Immature natural killer cell (primary cell): ENCODE data around the gene KIAA1671. TPM values are rescaled to one million over a fixed set of nuclear protein-coding genes. Genes with fewer than 3 reads are reported as not detected.

Experiments
- DNase-seq, 3 donors: peaks; one replicate each; pipeline ENCODE4 v3.0.0; 2022; ENCODE audit warnings: mixed read lengths in 1 of 3
- H3K27ac Mint-ChIP-seq, 6 donors: one replicate each; pipeline ENCODE4 v1.8.0; 2020; ENCODE audit warnings: mixed read lengths in 6 of 6, mild to moderate bottlenecking in 5 of 6, inconsistent platforms in 4 of 6, moderate library complexity in 3 of 6
- H3K27me3 Mint-ChIP-seq, 3 donors: one replicate each; pipeline ENCODE4 v1.8.0; 2020 to 2021; ENCODE audit warnings: low read depth in 3 of 3, mild to moderate bottlenecking in 3 of 3, mixed read lengths in 3 of 3, moderate library complexity in 3 of 3, inconsistent platforms in 1 of 3
- H3K36me3 Mint-ChIP-seq, 3 donors: one replicate each; pipeline ENCODE4 v1.8.0; 2020; ENCODE audit warnings: mixed read lengths in 3 of 3, inconsistent platforms in 2 of 3, mild to moderate bottlenecking in 2 of 3
- H3K4me1 Mint-ChIP-seq, 2 donors: one replicate each; pipeline ENCODE4 v1.8.0; 2020; ENCODE audit warnings: inconsistent platforms in 2 of 2, mild to moderate bottlenecking in 2 of 2, mixed read lengths in 2 of 2, moderate library complexity in 1 of 2
- H3K4me3 Mint-ChIP-seq, 5 donors: one replicate each; pipeline ENCODE4 v1.8.0; 2020; ENCODE audit warnings: mild to moderate bottlenecking in 5 of 5, mixed read lengths in 5 of 5, inconsistent platforms in 3 of 5, moderate library complexity in 3 of 5
- H3K9me3 Mint-ChIP-seq, 6 donors: one replicate each; pipeline ENCODE4 v1.8.0; 2020; ENCODE audit warnings: mild to moderate bottlenecking in 6 of 6, mixed read lengths in 6 of 6, inconsistent platforms in 4 of 6, moderate library complexity in 3 of 6
- polyA plus RNA-seq, 3 donors: library from polyadenylated mRNA; unstranded; fragments of 300-500 nt; fragmentation: Illumina TruSeq; gene quantifications; one replicate each; pipeline ENCODE4 v1.2.3, GENCODE V29; 2021

Gene KIAA1671
- polyA plus RNA-seq, 3 donors from 2014 or later = 0.43 to 3.0 (median 2.5) TPM

DNA sequence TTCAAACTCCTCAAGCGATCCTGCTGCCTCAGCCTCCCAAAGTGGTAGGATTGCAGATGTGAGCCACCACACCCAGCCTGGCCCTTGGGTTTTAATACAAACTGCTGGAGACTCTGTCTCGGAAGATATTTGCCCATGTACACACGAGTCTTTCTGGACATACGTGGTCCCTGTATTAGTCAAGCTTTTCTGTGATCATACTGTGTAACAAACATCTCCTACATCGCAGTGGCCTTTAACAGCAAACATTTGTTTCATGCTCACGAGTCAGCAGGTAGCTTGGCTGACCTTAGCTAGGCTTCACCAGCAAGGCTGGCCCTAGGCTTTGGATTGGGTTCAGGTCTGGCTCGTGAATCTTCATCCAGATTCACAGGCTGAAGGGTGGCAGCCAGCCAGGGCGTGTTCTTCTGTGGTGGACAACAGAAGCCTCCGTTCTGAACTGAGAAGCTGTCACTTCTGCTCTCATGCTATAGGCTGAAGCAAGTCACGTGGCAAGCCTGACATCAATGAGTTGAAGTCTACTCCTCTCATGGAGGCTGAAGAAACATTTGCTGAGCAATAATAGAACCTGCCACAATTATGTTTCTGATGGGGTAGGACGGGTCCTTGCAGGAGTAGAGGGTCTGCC lies 8.8 kb downstream of the KIAA1671 start:
- H3K4me1 Mint-ChIP-seq = peaks cover 16 to 19% of the 10 kb centered on the region in 2 donors
- no peaks in the 10 kb centered on the region for H3K9me3 Mint-ChIP-seq
- no peaks in the 10 kb centered on the region for H3K36me3 Mint-ChIP-seq
- no peak for DNase-seq
- peaks cover 0 to 13% (median 4%) of the 10 kb centered on the region in 3 donors for H3K27me3 Mint-ChIP-seq
- no peak overlapping the region for H3K4me3 Mint-ChIP-seq
- H3K27ac Mint-ChIP-seq = no peak overlapping the region

DNA sequence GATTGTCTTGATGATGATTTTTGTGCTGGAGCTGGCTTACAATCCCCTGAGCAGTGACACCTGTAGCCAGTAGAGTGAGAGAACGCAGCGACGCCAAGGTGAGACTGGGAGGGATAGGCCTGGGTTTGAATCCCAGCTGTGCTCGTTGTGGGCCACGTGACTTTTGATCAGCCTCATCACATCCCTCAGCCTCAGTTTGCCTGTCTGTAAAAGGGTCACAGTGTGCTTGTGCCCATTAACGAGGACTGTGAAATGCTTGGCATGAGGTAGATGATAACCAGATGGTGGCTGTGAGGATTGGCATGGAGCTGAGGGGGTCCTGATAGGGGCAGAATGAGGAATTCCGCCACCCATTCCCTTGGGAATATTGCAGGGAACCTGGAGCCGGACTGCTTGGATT lies 9.6 kb downstream of the KIAA1671 start:
- H3K9me3 Mint-ChIP-seq = no peaks in the 10 kb centered on the region
- no peak overlapping the region for H3K27ac Mint-ChIP-seq
- H3K4me3 Mint-ChIP-seq = no peak overlapping the region
- DNase-seq = no peak
- H3K27me3 Mint-ChIP-seq = peaks cover 0 to 10% (median 4%) of the 10 kb centered on the region in 3 donors
- H3K36me3 Mint-ChIP-seq = no peaks in the 10 kb centered on the region
- peaks cover 16 to 19% of the 10 kb centered on the region in 2 donors for H3K4me1 Mint-ChIP-seq

GRCh38 chr22:24962835-24963234 lies 10.3 kb downstream of the KIAA1671 start:
- DNase-seq = no peak
- H3K4me1 Mint-ChIP-seq = peaks cover 16 to 19% of the 10 kb centered on the region in 2 donors
- peaks cover 0 to 10% (median 4%) of the 10 kb centered on the region in 3 donors for H3K27me3 Mint-ChIP-seq
- H3K4me3 Mint-ChIP-seq = no peak overlapping the region
- H3K9me3 Mint-ChIP-seq = no peaks in the 10 kb centered on the region
- H3K36me3 Mint-ChIP-seq = no peaks in the 10 kb centered on the region
- H3K27ac Mint-ChIP-seq = peak overlapping the region in 1 of 6 donors; percentile 12

DNA sequence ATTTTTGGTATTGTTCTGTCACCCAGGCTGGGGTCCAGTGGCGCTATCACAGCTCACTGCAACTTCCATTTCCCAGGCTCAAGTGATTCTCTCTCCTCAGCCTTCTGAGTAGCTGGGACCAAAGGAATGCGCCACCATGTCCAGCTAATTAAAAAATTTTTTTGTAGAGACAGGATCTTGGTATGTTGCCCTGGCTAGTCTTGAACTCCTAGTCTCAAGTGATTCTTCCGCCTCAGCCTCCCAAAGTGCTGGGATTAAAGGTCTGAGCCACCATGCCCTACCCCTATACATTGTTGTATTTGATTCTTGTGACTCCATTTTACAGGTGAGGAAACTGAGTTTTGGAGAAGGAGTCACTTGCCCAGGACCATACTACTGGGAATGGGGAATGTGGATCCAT lies 11.9 kb downstream of the KIAA1671 start:
- Mint-ChIP-seq H3K4me3 (no peak overlapping the region), H3K36me3 (no peaks in the 10 kb centered on the region), H3K4me1 (peaks cover 16 to 19% of the 10 kb centered on the region in 2 donors), H3K27me3 (peaks cover 0 to 7% (median 4%) of the 10 kb centered on the region in 3 donors), H3K9me3 (no peaks in the 10 kb centered on the region), H3K27ac (no peak overlapping the region)
- no peak for DNase-seq

DNA sequence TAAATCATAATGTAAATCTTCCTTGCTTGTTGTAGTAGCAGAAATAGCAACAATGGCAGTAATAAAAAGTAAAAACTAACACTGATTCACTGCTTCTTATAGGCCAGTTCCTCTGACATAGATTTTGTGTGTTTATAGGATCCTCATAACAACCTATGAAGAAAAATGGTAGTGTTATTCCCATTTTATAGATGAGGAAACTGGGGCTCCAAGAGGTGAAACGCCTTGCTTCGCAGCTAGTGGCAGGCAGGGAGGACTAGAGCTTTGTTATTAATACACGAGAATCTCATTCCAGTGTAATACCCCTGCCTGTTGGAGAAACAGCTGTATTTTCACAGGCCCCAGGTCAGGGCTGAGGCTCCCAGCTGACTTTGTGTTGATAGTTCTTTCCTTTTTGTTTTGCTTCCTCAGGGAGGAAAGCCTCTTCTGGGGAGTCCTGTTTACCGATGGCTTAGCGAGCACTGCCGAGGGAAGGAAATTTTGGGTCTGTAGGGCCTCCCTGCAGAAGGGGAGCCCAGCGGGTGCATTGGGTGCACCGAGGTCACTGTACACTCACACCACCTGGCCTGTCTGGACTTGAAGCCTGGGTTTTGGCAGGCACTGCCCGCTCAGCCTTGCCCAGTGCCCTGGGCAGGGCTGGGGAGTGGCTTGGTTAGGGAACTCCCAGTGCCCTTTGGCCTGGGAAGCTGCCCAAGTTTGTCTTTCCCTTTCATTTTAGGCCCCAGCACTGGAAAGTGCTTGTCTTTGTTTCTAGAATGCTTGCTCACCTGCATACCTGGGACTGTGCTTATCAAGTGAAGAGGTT lies 13.5 kb downstream of the KIAA1671 start:
- no peak for DNase-seq
- Mint-ChIP-seq H3K4me1 (peaks cover 12 to 19% of the 10 kb centered on the region in 2 donors), H3K4me3 (no peak overlapping the region), H3K36me3 (no peaks in the 10 kb centered on the region), H3K27me3 (peaks cover 0 to 4% (median 4%) of the 10 kb centered on the region in 3 donors), H3K27ac (no peak overlapping the region), H3K9me3 (no peaks in the 10 kb centered on the region)

DNA sequence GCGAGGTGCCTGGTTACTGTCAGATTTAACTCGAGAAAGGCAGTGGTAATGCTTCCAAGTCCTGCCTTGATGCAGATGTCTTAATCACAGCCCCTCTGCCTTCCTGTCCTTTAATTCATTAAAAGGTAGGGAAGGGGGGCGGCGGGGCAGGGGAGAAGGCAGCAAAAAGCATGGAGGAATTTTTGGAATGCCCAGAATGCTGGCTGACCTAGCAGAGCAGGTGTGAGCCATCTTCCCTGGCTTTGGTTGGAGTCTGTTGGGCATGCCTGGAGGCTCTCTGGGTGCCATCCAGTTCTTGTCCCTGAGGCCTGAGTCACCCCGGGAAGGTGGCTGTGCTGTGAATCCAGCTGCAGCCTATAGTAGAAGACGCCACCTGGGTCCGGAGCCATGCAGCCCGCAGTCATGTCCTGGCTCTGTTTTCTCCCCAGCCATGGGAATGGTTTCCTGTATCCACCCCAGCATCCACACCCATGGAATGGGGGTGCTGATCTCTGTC lies 15.6 kb downstream of the KIAA1671 start:
- Mint-ChIP-seq H3K4me1 (peaks cover 5 to 6% of the 10 kb centered on the region in 2 donors), H3K4me3 (no peak overlapping the region), H3K36me3 (no peaks in the 10 kb centered on the region), H3K27ac (no peak overlapping the region), H3K27me3 (peaks cover 0 to 4% (median 2%) of the 10 kb centered on the region in 3 donors), H3K9me3 (no peaks in the 10 kb centered on the region)
- DNase-seq = no peak

GRCh38 chr22:24969560-24970301 lies 17.2 kb downstream of the KIAA1671 start:
- Mint-ChIP-seq H3K36me3 (no peaks in the 10 kb centered on the region), H3K9me3 (no peaks in the 10 kb centered on the region), H3K27ac (no peak overlapping the region), H3K4me3 (no peak overlapping the region), H3K4me1 (no peaks in the 10 kb centered on the region), H3K27me3 (peaks cover 0 to 2% (median under 1%) of the 10 kb centered on the region in 3 donors)
- DNase-seq = no peak

- no peak for DNase-seq
- Mint-ChIP-seq H3K9me3 (no peaks in the 10 kb centered on the region), H3K27ac (no peak overlapping the region), H3K4me1 (no peaks in the 10 kb centered on the region), H3K36me3 (no peaks in the 10 kb centered on the region), H3K4me3 (no peak overlapping the region), H3K27me3 (peaks cover 0 to 2% (median 0%) of the 10 kb centered on the region in 3 donors)
Observed at GRCh38 chr22:24972369-24972768, 19.9 kb downstream of the KIAA1671 start.

DNA sequence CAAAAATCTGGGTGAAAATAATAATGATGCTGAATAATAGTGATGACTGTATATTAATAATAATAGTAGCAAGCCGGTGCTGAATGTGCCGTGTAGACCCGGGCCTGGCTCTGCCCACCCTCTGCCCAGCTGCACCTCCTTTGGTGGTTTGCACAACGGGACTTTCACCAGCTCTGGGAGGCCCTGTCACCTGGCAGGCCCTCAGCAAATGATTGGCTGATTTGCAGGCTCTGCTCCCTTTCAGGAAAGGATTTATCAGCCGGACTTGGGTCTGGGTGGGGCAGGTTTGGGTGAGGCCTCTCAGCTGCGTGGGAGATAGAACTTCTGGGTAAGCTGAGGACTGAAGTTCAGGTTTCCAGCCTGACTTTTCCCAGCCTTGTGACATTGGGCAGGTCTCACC lies 21.4 kb downstream of the KIAA1671 start:
- H3K27ac Mint-ChIP-seq = no peak overlapping the region
- DNase-seq = no peak
- H3K4me1 Mint-ChIP-seq = no peaks in the 10 kb centered on the region
- H3K36me3 Mint-ChIP-seq = no peaks in the 10 kb centered on the region
- H3K9me3 Mint-ChIP-seq = no peaks in the 10 kb centered on the region
- no peak overlapping the region for H3K4me3 Mint-ChIP-seq
- H3K27me3 Mint-ChIP-seq = peaks cover 0 to 2% (median 0%) of the 10 kb centered on the region in 3 donors

- H3K9me3 Mint-ChIP-seq = no peaks in the 10 kb centered on the region
- H3K27ac Mint-ChIP-seq = no peak overlapping the region
- H3K4me1 Mint-ChIP-seq = no peaks in the 10 kb centered on the region
Observed at GRCh38 chr22:24975125-24975640, 22.7 kb downstream of the KIAA1671 start.

GRCh38 chr22:24975813-24976341 lies 23.4 kb downstream of the KIAA1671 start:
- H3K9me3 Mint-ChIP-seq = no peaks in the 10 kb centered on the region
- H3K27me3 Mint-ChIP-seq = peaks cover 0 to 2% (median 0%) of the 10 kb centered on the region in 3 donors
- no peak for DNase-seq
- no peaks in the 10 kb centered on the region for H3K4me1 Mint-ChIP-seq
- no peak overlapping the region for H3K27ac Mint-ChIP-seq
- H3K4me3 Mint-ChIP-seq = no peak overlapping the region
- H3K36me3 Mint-ChIP-seq = no peaks in the 10 kb centered on the region

More at GRCh38 chr22:24975125-24975640, 22.7 kb downstream of the KIAA1671 start:
- no peak for DNase-seq
- Mint-ChIP-seq H3K4me3 (no peak overlapping the region), H3K27me3 (peaks cover 0 to 2% (median 0%) of the 10 kb centered on the region in 3 donors), H3K36me3 (no peaks in the 10 kb centered on the region)

DNA sequence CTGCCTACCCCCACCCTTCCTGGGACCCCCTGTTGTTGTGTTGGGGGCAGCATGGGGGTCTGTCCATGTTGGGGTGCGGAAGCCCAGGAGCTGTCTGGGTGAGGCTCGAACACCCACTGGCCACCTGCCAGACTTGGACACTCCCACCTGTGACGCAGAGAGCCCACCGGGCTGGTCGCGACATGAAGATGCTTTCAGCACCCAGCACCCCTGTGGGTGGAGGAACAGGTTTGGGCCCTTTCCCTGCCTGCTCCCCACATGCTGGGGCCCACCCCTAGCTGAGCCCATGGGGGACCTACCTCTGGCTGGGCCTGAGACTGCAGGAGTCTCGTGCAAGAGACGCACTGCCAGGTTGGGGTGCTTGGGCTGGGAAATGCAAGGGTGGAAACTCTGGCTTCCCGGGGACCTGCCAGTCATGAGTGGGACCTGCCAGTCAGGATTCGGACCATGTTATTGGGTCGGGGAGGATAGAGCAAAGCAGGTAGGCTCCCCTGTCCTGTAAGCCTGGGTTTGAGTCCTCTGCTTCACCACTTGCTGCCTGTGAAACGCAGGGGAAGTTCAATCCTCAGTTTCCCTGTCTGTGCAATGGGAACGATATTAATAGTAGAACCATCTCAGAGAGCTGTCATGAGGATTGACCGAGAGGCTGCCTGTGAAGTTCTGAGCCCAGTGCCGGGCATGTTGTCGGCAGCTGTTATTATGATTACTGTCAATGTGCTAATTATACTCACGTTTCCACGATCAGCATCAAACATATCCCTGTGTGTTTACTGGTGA lies 24.1 kb downstream of the KIAA1671 start:
- Mint-ChIP-seq H3K4me3 (no peak overlapping the region), H3K4me1 (no peaks in the 10 kb centered on the region)

More for the DNA sequence above, 24.1 kb downstream of the KIAA1671 start:
- no peak for DNase-seq
- H3K27ac Mint-ChIP-seq = no peak overlapping the region
- no peaks in the 10 kb centered on the region for H3K9me3 Mint-ChIP-seq
- H3K27me3 Mint-ChIP-seq = peaks cover 0 to 3% (median 0%) of the 10 kb centered on the region in 3 donors
- no peaks in the 10 kb centered on the region for H3K36me3 Mint-ChIP-seq
